ENCODE data around the gene PEX16.
A peak's percentile ranks its signal among the peaks of the same experiment; 100 is the strongest.

Gene PEX16

GRCh38 chr11:45897556-45897955 lies 20.1 kb downstream of the PEX16 start:
- no peak for DNase-seq

- DNase-seq: no peak
Measured at GRCh38 chr11:45896422-45896984, 21.2 kb downstream of the PEX16 start.

GRCh38 chr11:45895553-45896259 lies 22.0 kb downstream of the PEX16 start:
- DNase-seq: no peak

- no peak for DNase-seq
Measured at GRCh38 chr11:45894555-45895247, 23.0 kb downstream of the PEX16 start.

- DNase-seq: no peak
Measured at GRCh38 chr11:45892856-45893255, 24.8 kb downstream of the PEX16 start.

- DNase-seq: no peak
Measured at GRCh38 chr11:45890886-45891550, 26.7 kb downstream of the PEX16 start.

- DNase-seq: no peak
Measured at GRCh38 chr11:45889966-45890365, 27.7 kb downstream of the PEX16 start.

GRCh38 chr11:45889555-45889954 lies 28.1 kb downstream of the PEX16 start:
- no peak for DNase-seq

- DNase-seq: no peak
Measured at GRCh38 chr11:45887587-45887986, 30.1 kb downstream of the PEX16 start.

GRCh38 chr11:45886816-45887520 lies 30.7 kb downstream of the PEX16 start:
- no peak for DNase-seq

GRCh38 chr11:45885921-45886721 lies 31.6 kb downstream of the PEX16 start:
- no peak for DNase-seq

- DNase-seq: peak; percentile 23
Measured at GRCh38 chr11:45885274-45885920, 32.3 kb downstream of the PEX16 start, which contains the start of gene MAPK8IP1. TSS of gene MAPK8IP1 (plus strand) at chr11:45885651. CDS start at chr11:45885821, 170 bp downstream.

- no peak for DNase-seq
Measured at GRCh38 chr11:45884596-45885185, 33.0 kb downstream of the PEX16 start.

GRCh38 chr11:45881708-45882368 lies 35.8 kb downstream of the PEX16 start:
- DNase-seq: no peak

- no peak for DNase-seq
Measured at GRCh38 chr11:45880772-45881570, 36.7 kb downstream of the PEX16 start.

GRCh38 chr11:45879803-45880686 lies 37.6 kb downstream of the PEX16 start:
- DNase-seq: peak; percentile 25

GRCh38 chr11:45877845-45878244 lies 39.8 kb downstream of the PEX16 start:
- DNase-seq: no peak

GRCh38 chr11:45877221-45877620 lies 40.5 kb downstream of the PEX16 start:
- no peak for DNase-seq

Data from fibroblast of skin of abdomen (primary cell).